Fibroblast of mammary gland (primary cell): ENCODE measurements around the gene TM2D1.

Experiments used
- DNase-seq: peaks from one replicate; pipeline ENCODE4 v3.0.0-alpha.2; 2010; ENCODE audit warnings: low read depth
- H3K4me3 ChIP-seq: 2 replicates; pipeline ENCODE4 v1.5.1; 2011; ENCODE audit warnings: low read depth, mild to moderate bottlenecking, low read length, moderate library complexity; ENCODE audit not compliant: control insufficient read depth
- TF ChIP-seq, protein P1 (sequence below): conservative IDR thresholded peaks from 2 replicates; pipeline ENCODE4 v1.5.1; 2011; ENCODE audit warnings: low read depth, low read length, inconsistent platforms; ENCODE audit not compliant: control insufficient read depth, insufficient read depth

TM2D1 gene

DNA sequence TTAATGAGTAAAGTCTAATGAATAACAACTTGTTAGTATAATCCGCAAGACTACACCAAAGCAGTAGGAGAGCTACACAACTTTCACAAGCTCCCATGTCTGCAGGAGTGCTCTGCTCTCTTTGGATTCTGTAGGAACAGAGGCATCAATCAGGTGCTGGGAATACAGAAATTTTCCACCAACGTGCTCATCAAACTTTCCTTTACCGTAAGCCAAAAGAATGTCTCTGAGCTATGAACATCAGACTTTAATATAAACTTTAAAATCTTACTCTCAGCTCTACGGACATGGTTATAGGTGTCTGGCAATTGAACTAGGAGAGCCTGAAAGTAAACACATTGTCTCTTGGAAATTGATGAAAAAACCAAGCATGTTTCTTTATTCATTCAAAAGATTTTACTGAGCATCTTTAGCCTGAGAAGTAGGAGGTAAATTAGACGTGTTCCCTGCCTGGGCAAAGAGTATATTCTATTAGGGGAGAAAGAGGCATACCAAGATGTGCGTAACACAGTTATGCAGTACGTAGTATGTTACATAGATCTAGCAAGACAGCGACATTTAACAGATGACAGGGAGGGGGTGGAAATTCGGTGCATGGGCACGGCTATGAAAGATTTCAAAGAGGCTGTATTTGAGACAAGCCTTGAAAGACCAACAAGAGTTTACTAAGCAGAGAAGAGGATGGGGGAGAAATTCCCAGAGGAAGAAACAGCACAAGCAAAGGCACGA is 85.2 kb downstream of the TM2D1 start:
- TF ChIP-seq, protein P1, sequence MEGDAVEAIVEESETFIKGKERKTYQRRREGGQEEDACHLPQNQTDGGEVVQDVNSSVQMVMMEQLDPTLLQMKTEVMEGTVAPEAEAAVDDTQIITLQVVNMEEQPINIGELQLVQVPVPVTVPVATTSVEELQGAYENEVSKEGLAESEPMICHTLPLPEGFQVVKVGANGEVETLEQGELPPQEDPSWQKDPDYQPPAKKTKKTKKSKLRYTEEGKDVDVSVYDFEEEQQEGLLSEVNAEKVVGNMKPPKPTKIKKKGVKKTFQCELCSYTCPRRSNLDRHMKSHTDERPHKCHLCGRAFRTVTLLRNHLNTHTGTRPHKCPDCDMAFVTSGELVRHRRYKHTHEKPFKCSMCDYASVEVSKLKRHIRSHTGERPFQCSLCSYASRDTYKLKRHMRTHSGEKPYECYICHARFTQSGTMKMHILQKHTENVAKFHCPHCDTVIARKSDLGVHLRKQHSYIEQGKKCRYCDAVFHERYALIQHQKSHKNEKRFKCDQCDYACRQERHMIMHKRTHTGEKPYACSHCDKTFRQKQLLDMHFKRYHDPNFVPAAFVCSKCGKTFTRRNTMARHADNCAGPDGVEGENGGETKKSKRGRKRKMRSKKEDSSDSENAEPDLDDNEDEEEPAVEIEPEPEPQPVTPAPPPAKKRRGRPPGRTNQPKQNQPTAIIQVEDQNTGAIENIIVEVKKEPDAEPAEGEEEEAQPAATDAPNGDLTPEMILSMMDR, result no peak
- DNase-seq, result no peak
- no peak overlapping the region for H3K4me3 ChIP-seq

DNA sequence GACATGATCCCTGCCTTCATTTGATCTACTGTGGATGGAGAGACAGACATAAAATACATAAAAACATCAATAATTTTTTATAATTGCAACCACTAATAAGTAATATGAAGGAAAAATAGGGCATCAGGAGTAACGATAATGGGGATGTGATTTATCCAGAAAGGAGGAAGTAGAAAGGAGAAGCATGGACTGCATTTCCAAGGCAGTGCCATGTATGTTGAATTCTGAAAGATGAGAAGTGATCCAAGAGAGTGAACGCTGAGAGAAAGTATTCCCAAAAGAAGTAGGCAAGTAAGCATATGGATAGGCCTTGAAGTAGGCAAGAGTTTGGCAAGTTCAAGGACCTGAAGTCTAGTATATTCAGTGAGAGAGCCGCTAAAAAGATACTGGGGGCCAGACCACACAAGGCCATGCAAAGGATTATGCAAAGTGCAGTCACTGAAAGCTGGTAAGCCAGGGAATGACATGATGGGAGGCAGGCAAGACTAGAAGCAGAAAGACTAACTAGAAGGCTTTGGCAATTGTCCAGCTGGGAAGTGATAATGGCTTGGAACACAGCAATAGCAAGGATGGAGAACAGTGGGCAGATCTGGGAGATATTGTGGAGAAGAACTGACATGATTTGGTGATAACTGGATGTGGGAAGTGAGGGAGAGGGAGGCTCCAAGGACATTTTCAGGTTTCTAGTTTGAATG is 85.9 kb downstream of the TM2D1 start:
- peak; percentile 44 for DNase-seq
- H3K4me3 ChIP-seq, result no peak overlapping the region
- TF ChIP-seq, protein P1, result no peak

DNA sequence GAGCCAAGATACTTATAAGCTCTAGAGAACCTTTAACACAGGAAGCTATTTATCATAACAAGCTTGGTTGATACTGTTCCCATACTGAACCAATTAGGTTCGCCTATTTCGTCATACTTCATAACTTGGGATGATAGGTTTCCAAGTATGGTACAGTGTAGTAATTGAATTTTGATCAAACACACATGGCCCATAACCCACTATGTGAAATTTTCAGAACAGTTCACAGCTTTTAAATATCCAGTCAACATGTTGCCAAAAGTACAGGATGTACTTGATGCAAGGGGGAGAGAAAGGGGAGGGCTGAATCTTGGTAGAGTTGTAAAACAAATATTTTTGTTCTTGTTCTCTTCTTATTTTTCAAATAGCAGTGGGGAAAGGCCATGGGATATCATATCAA is 86.6 kb downstream of the TM2D1 start:
- TF ChIP-seq, protein P1, result no peak
- H3K4me3 ChIP-seq, result no peak overlapping the region
- DNase-seq, result peak; percentile 99

DNA sequence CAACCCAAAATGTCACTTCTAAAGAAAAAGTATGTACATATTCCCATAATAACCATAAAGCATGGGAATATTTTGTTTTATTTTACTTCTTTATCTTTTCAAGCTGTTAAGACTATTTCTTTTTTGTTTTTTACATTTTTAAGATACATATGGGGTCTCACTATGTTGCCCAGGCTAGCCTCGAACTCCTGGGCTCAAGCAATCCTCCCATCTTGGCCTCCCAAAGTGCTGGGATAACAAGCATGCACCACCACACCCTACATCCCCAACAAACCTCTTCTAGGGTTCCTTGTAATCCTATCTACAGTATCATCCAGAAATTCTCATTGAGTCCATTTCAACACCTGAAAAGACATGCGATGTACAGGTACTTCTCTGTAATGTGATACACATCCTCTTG is 87.5 kb downstream of the TM2D1 start:
- no peak for DNase-seq
- TF ChIP-seq, protein P1, result no peak
- no peak overlapping the region for H3K4me3 ChIP-seq

DNA sequence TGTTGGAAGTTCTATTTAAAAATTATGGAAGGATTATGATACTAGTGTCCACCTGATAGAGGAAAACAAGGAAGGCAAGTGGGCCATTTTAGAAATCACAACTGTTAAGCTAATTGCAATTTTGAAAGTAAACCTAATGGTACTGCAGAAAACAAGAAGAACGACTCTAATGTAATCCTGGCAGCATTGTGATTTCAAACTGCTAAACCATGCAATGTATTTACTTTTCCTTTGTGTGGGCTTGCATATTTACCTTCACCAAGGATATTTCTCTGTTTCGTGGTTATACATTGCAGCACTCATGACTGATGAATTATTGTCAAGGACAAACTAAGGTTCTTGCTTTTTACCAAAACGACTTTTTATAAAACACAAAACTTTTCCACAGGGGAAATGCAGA is 88.1 kb downstream of the TM2D1 start:
- TF ChIP-seq, protein P1, result no peak
- DNase-seq, result no peak
- no peak overlapping the region for H3K4me3 ChIP-seq

DNA sequence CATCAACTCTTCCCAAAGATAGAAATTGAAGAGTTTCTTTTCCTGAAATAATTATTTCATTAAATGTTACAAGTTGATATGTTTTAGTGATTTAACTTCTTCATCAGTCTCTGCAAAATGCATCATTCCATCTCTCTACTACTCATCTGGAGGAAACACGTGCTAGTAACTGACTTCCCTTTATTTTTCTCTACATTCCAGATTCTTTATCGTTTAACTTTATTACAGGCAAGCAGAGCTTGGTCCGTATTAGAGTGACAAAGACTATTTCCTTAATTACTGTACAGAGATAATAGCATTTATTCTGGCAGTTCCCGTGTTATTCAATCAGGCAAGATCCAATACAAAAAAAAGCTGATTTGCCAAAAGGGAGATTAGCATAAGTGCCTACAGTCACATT is 88.6 kb downstream of the TM2D1 start:
- TF ChIP-seq, protein P1, result no peak
- no peak overlapping the region for H3K4me3 ChIP-seq

More for the DNA sequence above, 88.6 kb downstream of the TM2D1 start:
- no peak for DNase-seq
